Activated naive CD8-positive, alpha-beta T cell treated with anti-CD3 and anti-CD28 coated beads, Interleukin-2, amount 10 ng/mL, durations not matched to agents 7 days and 5 days (primary cell): ENCODE data around the gene IGLL5. TPM values are rescaled to one million over a fixed set of nuclear protein-coding genes. Genes with fewer than 3 reads are reported as not detected.
"Not testable (repeated sequence)": the region's sequence is repeated elsewhere in the genome, so short reads cannot be mapped to it uniquely, and the experiment has no call there.

ENCODE experiments used
- ATAC-seq: fragments of 150-1000 bp; cut with Tn5 transposase; one replicate; pipeline ENCODE4 v1.10.0; 2021; ENCODE audit warnings: low read depth, moderate library complexity
- POLR2A ChIA-PET: fragments of 350-600 bp; sonication (Branson Sonifier 250); formaldehyde crosslinking; loops from one replicate; lab custom pipeline; 2021; ENCODE audit warnings: antibody characterized with exemption; lab: Charles Lee
- DNase-seq: peaks from one replicate; pipeline ENCODE4 v3.0.0; 2021
- H3K27ac Mint-ChIP-seq: one replicate; pipeline ENCODE4 v1.8.0; 2022; ENCODE audit warnings: mild to moderate bottlenecking, mixed read lengths
- H3K27me3 Mint-ChIP-seq: one replicate; pipeline ENCODE4 v1.8.0; 2022; ENCODE audit warnings: mild to moderate bottlenecking, moderate library complexity, mixed read lengths
- H3K36me3 Mint-ChIP-seq: one replicate; pipeline ENCODE4 v1.8.0; 2021; ENCODE audit warnings: mild to moderate bottlenecking, mixed read lengths
- H3K4me1 Mint-ChIP-seq: one replicate; pipeline ENCODE4 v1.8.0; 2021; ENCODE audit warnings: mixed read lengths
- H3K4me3 Mint-ChIP-seq: one replicate; pipeline ENCODE4 v1.8.0; 2022; ENCODE audit warnings: mild to moderate bottlenecking, moderate library complexity, mixed read lengths
- H3K9me3 Mint-ChIP-seq: one replicate; pipeline ENCODE4 v1.8.0; 2021; ENCODE audit warnings: mixed read lengths
- total RNA-seq, 2 experiments: library from RNA; stranded (reverse); gene quantifications; one replicate each; pipeline ENCODE4 v1.2.3, GENCODE V29; 2021

Gene IGLL5
- total RNA-seq, 2 experiments from 2014 or later = not detected

GRCh38 chr22:22904736-22905135, 17.1 kb downstream of the IGLL5 start:
- H3K27me3 Mint-ChIP-seq, ATAC-seq, POLR2A ChIA-PET, H3K36me3 Mint-ChIP-seq, H3K9me3 Mint-ChIP-seq, H3K4me3 Mint-ChIP-seq, H3K4me1 Mint-ChIP-seq, H3K27ac Mint-ChIP-seq, DNase-seq: not testable (repeated sequence)

DNA sequence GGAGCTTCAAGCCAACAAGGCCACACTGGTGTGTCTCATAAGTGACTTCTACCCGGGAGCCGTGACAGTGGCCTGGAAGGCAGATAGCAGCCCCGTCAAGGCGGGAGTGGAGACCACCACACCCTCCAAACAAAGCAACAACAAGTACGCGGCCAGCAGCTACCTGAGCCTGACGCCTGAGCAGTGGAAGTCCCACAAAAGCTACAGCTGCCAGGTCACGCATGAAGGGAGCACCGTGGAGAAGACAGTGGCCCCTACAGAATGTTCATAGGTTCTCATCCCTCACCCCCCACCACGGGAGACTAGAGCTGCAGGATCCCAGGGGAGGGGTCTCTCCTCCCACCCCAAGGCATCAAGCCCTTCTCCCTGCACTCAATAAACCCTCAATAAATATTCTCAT, 18.8 kb downstream of the IGLL5 start:
- DNase-seq, ATAC-seq, H3K27ac Mint-ChIP-seq, H3K4me3 Mint-ChIP-seq, H3K9me3 Mint-ChIP-seq, H3K4me1 Mint-ChIP-seq, H3K36me3 Mint-ChIP-seq, POLR2A ChIA-PET, H3K27me3 Mint-ChIP-seq: not testable (repeated sequence)

DNA sequence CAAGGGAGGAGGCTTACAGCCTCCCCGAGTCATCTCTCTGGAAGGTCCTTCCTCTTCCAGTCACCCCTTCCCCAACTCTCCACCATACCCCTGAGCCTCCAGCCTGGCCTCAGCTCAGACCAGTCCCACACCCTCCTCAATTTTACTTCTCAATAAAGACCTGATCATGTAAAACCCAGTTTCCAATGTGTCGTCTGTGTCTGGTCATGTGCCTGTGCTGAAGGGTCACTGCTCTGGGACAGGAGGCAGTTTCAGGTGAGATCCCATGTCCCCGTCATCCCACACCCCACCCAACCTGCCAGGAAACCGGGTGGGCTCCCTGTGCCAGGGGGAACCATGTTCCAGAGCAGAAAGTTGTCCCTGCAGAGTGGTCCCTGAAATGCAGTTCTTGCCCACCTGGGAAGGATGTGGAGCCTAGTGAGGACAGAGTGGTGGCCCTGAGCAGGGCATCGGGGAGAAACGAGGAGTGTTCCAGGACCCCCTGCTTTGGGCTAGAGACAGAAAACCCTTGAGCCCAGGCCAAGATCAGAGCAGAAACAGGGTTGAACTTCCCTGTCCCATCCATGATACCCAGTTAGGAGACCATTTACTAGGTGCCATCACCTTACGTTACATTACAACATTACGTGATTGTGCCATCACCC, 19.4 kb downstream of the IGLL5 start:
- Mint-ChIP-seq H3K27me3 (peaks cover 10% of the 10 kb centered on the region), H3K27ac (no peak overlapping the region)

DNA sequence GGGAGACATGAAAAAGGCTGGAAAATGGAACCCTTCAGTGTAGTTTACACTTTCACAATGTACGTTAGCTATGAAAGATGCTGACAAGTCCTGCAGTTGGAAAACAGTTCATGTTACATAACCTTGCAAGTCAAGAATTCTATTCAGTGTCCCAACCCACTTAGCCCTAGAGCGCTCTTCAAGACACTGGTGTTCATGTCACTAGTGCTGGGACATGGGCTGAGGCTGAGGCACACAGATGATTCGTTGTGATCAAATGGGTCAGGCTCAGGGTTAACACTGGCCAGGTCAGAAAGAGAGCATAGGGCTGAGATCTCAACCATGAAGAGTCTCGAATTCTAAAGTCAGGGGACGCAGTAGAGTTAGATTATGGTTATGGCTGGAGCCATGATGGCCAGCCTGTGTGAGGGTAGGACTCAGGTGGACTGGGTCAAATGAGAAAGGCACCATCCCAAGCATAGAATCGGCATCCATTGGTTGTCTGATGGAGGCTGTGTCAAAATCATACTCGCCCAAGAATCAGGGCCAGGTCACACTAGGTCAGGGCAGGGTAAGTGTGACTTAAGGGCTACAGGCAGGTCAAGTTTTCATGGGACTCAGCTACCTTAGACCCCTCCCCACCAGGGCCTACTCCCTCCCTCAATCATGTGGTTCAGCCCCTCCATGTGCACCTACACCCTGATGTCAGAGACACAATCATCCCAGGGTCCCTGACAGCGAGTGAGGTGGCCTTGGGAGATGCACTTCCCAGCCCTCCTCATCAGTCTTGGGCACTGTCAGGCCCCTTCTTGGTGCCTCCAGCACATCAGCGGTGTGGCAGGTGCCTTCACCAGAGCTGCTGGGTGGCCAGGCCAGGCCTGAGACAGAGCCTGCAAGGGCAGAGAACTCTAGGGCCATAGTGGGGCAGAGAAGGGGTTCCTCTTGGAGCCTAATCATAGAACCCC, 20.2 kb downstream of the IGLL5 start:
- no peak overlapping the region for H3K27ac Mint-ChIP-seq
- H3K9me3 Mint-ChIP-seq = no peaks in the 10 kb centered on the region
- DNase-seq (no peak), ATAC-seq (no peak)
- H3K4me1 Mint-ChIP-seq = no peaks in the 10 kb centered on the region
- peaks cover 12% of the 10 kb centered on the region for H3K27me3 Mint-ChIP-seq
- POLR2A ChIA-PET = no interaction called here
- no peak overlapping the region for H3K4me3 Mint-ChIP-seq
- no peaks in the 10 kb centered on the region for H3K36me3 Mint-ChIP-seq

More for the DNA sequence above, 19.4 kb downstream of the IGLL5 start:
- Mint-ChIP-seq H3K36me3 (no peaks in the 10 kb centered on the region), H3K4me3 (no peak overlapping the region), H3K4me1 (no peaks in the 10 kb centered on the region), H3K9me3 (no peaks in the 10 kb centered on the region)
- ATAC-seq (no peak), DNase-seq (no peak)
- POLR2A ChIA-PET = no interaction called here

- POLR2A ChIA-PET = no interaction called here
- Mint-ChIP-seq H3K27ac (no peak overlapping the region), H3K4me3 (no peak overlapping the region), H3K36me3 (no peaks in the 10 kb centered on the region), H3K27me3 (peaks cover 12% of the 10 kb centered on the region), H3K9me3 (no peaks in the 10 kb centered on the region), H3K4me1 (no peaks in the 10 kb centered on the region)
- DNase-seq (no peak), ATAC-seq (no peak)
These were observed 20.9 kb downstream of the IGLL5 start for GRCh38 chr22:22908495-22908861.

GRCh38 chr22:22908941-22909604, 21.5 kb downstream of the IGLL5 start:
- H3K27ac Mint-ChIP-seq = no peak overlapping the region
- peaks cover 12% of the 10 kb centered on the region for H3K27me3 Mint-ChIP-seq
- no peak overlapping the region for H3K4me3 Mint-ChIP-seq
- POLR2A ChIA-PET = no interaction called here
- H3K9me3 Mint-ChIP-seq = no peaks in the 10 kb centered on the region
- no peaks in the 10 kb centered on the region for H3K36me3 Mint-ChIP-seq
- ATAC-seq = no peak
- no peaks in the 10 kb centered on the region for H3K4me1 Mint-ChIP-seq
- no peak for DNase-seq

DNA sequence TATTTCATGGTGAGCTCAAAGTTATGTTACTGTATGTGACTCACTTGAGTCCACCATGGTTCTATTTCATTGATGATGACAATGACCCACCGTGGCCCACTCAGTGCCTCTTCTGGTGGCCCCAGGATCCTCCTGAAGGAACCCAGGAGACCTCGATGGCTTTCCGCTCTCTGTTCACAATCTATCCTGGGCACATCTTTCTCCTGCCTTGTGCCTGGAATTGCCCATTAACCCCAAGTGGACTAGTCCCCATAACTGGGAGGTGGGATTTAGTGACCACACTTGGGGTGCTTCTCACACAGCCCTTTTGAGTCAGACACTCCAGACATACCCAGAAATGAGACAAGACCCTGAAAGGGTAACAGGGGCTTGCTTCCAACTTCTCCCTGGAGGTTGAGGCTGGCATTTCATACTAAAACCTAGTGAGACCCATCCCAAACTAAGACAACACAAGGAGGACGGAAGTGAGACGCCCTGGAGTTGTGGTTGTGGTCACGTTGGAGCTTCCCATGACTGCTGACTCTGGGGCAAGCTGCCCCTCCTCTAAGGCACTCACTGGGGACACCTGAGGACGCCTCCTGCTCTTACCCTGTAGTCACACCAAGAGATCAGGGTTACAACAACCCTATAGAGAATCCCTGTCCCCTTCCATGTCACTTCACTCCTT, 22.1 kb downstream of the IGLL5 start:
- DNase-seq (no peak), ATAC-seq (no peak)
- H3K4me1 Mint-ChIP-seq = peaks cover 2% of the 10 kb centered on the region
- H3K9me3 Mint-ChIP-seq = no peaks in the 10 kb centered on the region
- peaks cover 12% of the 10 kb centered on the region for H3K27me3 Mint-ChIP-seq
- no peaks in the 10 kb centered on the region for H3K36me3 Mint-ChIP-seq
- H3K27ac Mint-ChIP-seq = no peak overlapping the region
- POLR2A ChIA-PET = no interaction called here
- H3K4me3 Mint-ChIP-seq = no peak overlapping the region

DNA sequence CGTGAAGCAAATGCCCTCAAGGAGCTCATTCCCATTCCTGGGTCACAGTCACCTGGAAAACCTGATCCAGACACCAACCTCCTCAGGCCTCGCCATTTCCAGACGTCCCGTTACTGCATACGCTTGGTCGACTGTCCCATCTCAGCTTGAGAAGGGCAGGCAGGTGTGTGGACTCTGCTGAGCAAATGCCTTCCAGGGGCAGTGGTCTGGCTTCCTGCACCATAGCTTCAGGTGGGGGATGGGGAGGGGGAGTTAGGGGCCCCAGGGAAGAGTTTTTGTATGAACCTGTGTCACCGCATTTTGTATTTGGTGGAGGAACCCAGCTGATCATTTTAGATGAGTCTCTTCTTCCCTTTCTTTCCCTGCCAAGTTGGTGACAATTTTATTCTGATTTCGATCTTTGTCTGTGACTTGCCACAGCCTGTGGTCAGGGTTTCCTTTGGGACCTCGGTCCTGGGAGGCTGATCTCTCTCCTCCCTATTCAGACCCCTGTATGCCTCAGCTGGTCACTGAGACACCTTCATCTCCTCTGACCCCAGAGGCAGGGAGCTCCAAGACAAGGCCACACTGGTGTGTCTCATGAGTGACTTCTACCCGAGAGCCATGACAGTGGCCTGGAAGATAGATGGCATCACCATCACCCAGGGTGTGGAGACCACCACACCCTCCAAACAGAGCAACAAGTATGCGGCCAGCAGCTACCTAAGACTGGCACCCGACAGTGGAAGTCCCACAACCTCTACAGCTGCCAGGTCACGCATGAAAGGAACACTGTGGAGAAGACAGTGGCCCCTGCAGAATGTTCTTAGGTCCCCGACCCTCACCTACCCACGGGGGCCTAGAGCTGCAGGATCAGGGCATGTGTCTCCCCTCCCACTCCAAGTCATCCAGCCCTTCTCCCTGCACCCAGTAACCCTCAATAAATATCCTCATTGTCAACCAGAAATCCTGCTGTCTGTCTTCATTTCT, 22.9 kb downstream of the IGLL5 start:
- H3K4me1 Mint-ChIP-seq = peaks cover 2% of the 10 kb centered on the region
- peaks cover 9% of the 10 kb centered on the region for H3K27me3 Mint-ChIP-seq
- no peaks in the 10 kb centered on the region for H3K9me3 Mint-ChIP-seq
- POLR2A ChIA-PET = no interaction called here
- no peak overlapping the region for H3K4me3 Mint-ChIP-seq
- DNase-seq (no peak), ATAC-seq (no peak)
- no peaks in the 10 kb centered on the region for H3K36me3 Mint-ChIP-seq
- no peak overlapping the region for H3K27ac Mint-ChIP-seq

GRCh38 chr22:22911327-22912134, 23.9 kb downstream of the IGLL5 start:
- DNase-seq (no peak), ATAC-seq (no peak)
- H3K9me3 Mint-ChIP-seq = no peaks in the 10 kb centered on the region
- H3K27ac Mint-ChIP-seq = no peak overlapping the region
- H3K4me3 Mint-ChIP-seq = no peak overlapping the region
- H3K4me1 Mint-ChIP-seq = peaks cover 2% of the 10 kb centered on the region
- peaks cover 11% of the 10 kb centered on the region for H3K27me3 Mint-ChIP-seq
- no peaks in the 10 kb centered on the region for H3K36me3 Mint-ChIP-seq
- POLR2A ChIA-PET = no interaction called here

- Mint-ChIP-seq H3K4me3 (no peak overlapping the region), H3K36me3 (no peaks in the 10 kb centered on the region), H3K27ac (no peak overlapping the region), H3K4me1 (peaks cover 2% of the 10 kb centered on the region), H3K9me3 (no peaks in the 10 kb centered on the region), H3K27me3 (peaks cover 11% of the 10 kb centered on the region)
- DNase-seq = no peak
- no peak for ATAC-seq
- POLR2A ChIA-PET = no interaction called here
These were observed 24.7 kb downstream of the IGLL5 start for GRCh38 chr22:22912135-22912987.

DNA sequence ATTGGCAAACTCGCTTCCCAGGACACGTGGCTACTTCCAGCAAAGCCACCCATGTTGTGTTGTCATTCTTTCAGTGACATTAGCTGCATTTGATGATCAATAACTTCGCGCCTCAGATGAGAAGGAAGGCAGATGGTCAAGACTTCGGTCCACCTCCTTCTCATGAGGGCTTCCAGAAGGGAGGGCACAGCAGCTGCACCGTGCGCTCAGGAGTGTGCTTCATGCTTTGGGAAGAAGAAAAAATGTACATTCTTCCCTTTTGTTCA, 25.3 kb downstream of the IGLL5 start:
- no peak for ATAC-seq
- Mint-ChIP-seq H3K9me3 (no peaks in the 10 kb centered on the region), H3K4me1 (peaks cover 2% of the 10 kb centered on the region), H3K4me3 (no peak overlapping the region), H3K27ac (no peak overlapping the region), H3K36me3 (no peaks in the 10 kb centered on the region), H3K27me3 (peaks cover 11% of the 10 kb centered on the region)
- POLR2A ChIA-PET = no interaction called here
- DNase-seq = no peak
